GM18508 (cell line): ENCODE data around the gene ANKRD44.
A peak's percentile ranks its signal among the peaks of the same experiment; 100 is the strongest.

Source experiments
- ATAC-seq: cut with Tn5 transposase; IDR thresholded peaks from one replicate; pipeline ENCODE4 v1.9.1; 2021; ENCODE audit warnings: moderate number of reproducible peaks; ENCODE audit not compliant: insufficient read depth, unreplicated experiment

Gene ANKRD44

GRCh38 chr2:196954001-196954400, 356.6 kb downstream of the ANKRD44 start:
- no peak for ATAC-seq

GRCh38 chr2:196952936-196953335, 357.6 kb downstream of the ANKRD44 start:
- no peak for ATAC-seq

DNA sequence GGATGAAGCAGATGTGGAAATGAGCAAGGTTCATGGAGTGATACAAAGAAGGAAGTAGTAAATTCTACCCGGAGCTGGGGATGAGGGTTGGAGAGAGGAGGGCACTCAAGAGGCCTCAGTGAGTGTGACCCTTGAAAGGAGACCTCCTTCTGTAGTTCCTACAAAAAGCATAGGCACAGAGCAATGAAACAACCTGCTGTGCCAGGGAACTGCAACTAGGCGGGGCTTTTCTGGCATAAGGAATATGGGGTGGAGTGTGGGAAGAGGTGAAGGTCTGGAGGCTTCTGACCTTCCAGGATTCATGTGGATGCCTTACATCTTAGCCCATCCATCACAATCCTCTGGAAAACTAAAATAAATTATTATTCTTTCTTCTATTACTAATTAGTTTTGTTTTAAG, 358.6 kb downstream of the ANKRD44 start:
- no peak for ATAC-seq

- ATAC-seq = no peak
Observed at GRCh38 chr2:196949116-196949515, 361.5 kb downstream of the ANKRD44 start.

DNA sequence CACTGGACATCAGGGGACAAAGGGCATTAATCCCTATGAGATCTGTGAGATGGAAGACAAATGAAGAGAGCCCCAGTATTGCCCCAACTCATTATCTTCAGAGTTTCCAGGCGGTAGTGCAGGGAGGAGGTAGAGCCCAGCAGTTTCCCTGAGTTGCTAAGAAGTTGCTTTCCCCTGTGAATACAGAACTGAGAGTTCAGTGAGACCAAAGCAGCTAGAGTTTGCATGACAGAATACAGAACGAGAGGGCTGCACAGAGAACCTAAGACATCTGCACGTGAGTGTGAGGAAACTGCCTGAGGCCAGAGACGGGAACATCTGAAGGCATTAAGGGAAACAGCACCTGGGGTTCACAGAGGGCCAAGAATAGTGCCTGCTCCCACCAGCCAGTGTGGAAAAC, 366.0 kb downstream of the ANKRD44 start:
- peak; percentile 92 for ATAC-seq

DNA sequence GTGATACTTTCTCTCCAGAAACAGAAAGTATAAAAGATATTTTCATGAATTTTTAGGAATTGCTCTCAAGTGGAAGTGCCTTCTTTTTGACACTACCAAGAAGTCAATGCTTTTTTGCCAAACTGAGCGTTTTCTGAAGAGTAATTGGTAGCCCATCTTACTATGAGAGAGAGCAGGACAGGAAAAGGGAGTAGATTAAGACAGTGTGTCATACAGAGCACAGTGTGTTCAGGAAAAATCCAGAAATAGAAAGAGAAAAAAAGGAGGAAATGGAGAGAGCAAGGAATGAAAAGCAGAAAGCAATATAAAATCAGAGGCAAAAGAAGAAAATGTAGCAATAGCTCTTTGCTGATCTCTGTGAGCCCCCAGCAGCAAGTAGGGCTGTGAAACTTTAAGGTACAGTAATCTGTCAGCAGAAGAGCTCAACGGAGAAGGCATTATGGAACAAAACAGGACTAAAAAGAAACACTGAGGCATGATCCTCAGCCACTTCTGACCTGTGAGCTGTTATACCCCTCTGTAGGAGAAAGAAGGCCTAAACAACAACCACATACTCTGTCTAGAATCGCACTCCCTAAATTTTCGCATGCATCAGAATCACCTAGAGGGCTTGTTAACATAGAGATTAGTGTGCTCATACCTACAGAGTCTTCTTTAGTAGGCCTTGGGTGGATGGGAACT, 369.0 kb downstream of the ANKRD44 start:
- ATAC-seq = no peak

GRCh38 chr2:196939371-196939770, 371.2 kb downstream of the ANKRD44 start:
- no peak for ATAC-seq
